D341Med (cell line): ENCODE measurements around the gene SMG9.
A peak's percentile ranks its signal among the peaks of the same experiment; 100 is the strongest.

Experiments used
- DNase-seq: peaks from one replicate; pipeline ENCODE4 v3.0.0; 2012; ENCODE audit warnings: low spot score

The SMG9 gene

DNA sequence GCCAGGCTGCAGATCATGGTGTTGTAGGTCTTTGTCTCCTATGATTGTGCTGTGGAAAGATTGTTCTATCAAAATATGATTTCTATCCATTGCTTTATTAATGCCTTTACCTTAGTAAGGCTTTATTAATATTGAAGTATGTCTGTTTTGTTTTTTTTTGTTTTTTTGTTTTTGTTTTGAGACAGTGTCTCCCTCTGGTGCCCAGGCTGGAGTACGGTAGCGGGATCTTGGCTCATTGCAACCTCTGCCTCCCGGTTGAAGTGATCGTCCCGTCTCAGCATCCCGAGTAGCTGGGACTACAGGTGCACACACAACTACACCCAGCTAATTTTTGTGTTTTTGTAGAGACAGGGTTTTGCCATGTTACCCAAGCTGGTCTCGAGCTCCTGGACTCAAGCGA, 31.2 kb downstream of the SMG9 start:
- no peak for DNase-seq

DNA sequence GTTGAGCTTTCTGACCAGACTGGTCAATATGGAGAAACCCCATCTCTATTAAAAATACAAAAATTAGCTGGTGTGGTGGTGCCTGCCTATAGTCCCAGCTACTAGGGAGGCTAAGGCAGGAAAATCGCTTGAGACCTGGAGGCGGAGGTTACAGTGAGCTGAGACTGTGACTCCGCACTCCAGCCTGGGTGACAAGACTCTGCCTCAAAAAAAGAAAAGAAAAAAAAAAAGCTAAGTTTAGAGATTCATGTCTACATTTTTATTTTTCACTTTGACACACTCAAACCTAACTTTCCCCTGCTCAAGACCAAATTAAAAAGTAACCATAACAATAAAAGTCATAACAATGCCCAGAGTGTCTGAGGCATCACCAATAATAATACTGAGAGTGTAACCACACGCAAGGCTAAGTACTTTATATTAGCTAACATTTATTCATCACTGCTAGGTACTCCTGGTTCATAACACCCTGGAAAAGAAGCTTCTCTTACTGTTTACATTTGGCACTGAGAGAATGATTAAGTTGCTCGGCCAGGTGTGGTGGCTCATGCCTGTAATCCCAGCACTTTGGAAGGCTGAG, 33.2 kb downstream of the SMG9 start:
- no peak for DNase-seq

DNA sequence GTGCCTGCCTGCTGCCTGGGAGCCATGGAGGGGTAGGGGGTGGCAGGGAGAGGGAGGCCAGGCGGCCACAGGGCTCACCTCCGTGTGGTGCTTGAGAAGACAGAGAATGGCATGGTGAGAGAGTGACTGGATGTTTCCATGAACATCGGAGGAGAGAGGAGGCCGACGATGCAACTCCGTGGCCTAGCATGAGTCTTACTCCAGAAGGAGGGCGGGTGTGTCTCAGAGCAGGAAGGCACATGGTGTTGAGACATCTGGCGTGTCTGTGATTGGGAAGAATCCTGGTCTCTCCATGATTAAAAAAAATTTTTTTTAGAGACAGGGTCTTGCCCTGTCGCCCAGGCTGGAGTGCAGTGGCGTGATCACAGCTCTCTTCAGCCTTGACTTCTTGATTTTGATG, 33.8 kb downstream of the SMG9 start:
- no peak for DNase-seq

- no peak for DNase-seq
Measured at GRCh38 chr19:43719918-43720317, 34.8 kb downstream of the SMG9 start.

- no peak for DNase-seq
Measured at GRCh38 chr19:43719378-43719868, 35.3 kb downstream of the SMG9 start.

DNA sequence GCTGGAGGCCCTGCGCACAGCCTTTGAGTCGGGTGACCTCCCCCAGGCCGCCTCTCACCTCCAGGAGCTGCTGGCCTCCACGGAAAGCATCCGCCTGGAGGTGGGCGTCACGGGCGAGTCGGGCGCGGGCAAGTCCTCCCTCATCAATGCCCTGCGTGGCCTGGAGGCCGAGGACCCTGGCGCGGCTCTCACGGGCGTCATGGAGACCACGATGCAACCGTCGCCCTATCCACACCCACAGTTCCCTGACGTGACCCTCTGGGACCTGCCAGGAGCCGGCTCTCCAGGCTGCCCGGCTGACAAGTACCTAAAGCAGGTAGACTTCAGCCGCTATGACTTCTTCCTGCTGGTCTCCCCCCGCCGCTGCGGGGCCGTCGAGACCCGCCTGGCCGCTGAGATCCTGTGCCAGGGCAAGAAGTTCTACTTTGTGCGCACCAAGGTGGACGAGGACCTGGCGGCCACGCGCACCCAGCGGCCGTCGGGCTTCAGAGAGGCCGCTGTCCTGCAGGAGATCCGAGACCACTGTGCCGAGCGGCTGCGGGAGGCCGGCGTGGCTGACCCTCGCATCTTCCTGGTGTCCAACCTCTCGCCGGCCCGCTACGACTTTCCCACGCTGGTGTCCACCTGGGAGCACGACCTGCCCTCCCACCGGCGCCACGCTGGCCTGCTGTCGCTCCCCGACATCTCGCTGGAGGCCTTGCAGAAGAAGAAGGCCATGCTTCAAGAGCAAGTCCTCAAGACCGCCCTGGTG, 36.0 kb downstream of the SMG9 start:
- DNase-seq = no peak

DNA sequence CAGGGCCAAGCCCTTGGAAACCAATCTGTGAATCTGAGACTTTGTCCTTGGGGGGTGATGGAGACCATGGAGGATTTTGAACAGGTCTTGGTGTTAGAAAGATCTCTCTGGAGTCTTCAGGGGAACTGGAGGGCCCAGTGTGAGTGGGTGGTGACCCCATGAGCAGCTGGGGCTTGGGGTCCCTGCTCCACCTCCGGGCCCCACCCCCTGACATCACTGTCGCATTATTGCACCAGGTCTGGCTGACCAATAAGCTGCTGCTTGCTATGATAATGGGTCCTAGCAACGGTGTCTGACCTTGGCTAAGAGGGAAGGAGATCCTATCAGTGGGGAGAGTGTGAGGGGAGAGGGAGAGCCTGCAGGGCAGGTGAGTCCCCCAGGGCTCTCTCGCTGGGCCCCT, 39.0 kb downstream of the SMG9 start, which contains the start of gene IRGC:
Gene IRGC, plus strand, starts transcription at position 301 of the 400 bp plus-strand sequence. CDS start 2,483 bp downstream, outside the sequence.
- no peak for DNase-seq

DNA sequence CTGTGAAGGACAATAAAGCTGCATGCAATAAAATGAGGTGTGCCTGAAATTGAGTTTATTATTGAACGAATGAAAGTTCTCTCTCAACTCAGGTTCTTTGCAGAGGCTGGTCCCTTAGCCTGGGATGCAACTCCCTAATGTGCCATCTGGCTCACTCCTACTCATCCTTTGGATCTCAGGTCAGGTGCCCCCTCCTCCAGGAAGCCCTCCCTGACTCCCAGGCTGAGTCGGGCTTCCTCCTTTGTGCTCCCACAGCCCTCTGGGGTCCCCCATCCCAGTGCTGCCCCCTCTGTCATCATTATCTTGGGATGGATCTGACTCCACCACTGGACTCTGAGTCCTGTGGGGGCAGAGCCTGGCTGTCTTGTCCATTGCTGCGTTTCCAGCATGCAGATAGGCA, 41.6 kb downstream of the SMG9 start:
- no peak for DNase-seq

DNA sequence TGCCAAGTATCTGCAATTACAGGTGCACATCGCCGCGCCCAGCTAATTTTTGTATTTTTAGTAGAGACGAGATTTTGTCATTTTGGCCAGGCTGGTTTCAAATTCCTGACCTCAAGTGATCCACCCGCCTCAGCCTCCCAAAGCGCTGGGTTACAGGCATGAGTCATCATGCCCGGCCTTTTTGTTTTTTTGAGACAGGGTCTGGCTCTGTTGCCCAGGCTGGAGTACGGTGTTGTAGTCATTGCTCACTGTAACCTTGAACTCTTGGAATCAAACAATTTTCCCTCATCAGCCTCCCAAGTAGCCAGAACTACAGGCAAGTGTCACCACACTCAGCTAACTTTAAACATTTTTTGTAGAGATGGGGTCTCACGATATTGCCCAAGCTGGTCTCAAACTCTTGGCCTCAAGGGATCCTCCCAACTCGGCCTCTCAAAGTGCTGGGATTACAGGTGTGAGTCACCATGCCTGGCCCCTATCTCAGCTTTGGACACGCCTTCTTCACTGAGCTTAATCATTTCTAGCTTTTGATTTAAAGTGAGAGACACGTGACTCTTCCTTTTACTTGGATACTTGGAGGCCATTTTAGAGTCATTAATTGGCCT, 42.9 kb downstream of the SMG9 start:
- DNase-seq = no peak

GRCh38 chr19:43708716-43709115, 46.0 kb downstream of the SMG9 start:
- DNase-seq = no peak

DNA sequence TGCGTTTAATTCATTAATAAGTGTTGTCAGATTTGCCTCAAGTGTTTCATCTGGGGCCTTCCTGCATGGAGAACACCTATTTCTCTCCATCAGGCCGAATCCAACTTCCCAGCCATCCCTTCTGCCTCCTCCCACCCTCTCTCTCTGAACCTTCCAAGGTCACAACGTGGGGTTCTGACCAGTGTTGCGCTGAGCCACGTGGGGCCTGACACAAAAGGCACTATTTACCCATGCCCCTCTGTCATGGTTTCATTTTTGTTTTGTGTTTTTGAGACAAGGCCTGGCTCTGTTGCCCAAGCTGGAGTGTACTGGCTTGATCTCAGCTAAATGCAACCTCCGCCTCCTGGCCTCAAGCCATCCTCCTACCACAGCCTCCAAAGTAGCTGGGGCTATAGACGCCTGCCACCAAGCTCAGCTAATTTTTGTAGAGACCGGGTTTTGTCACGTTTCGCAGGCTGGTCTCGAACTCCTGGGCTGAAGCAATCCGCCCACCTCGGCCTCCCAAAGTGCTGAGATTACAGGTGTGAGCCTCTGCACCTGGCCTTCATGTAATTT, 47.5 kb downstream of the SMG9 start:
- no peak for DNase-seq

GRCh38 chr19:43705729-43706128, 49.0 kb downstream of the SMG9 start:
- DNase-seq = no peak

- no peak for DNase-seq
Measured at GRCh38 chr19:43704002-43704705, 50.6 kb downstream of the SMG9 start.

- no peak for DNase-seq
Measured at GRCh38 chr19:43700395-43701000, 54.3 kb downstream of the SMG9 start.

DNA sequence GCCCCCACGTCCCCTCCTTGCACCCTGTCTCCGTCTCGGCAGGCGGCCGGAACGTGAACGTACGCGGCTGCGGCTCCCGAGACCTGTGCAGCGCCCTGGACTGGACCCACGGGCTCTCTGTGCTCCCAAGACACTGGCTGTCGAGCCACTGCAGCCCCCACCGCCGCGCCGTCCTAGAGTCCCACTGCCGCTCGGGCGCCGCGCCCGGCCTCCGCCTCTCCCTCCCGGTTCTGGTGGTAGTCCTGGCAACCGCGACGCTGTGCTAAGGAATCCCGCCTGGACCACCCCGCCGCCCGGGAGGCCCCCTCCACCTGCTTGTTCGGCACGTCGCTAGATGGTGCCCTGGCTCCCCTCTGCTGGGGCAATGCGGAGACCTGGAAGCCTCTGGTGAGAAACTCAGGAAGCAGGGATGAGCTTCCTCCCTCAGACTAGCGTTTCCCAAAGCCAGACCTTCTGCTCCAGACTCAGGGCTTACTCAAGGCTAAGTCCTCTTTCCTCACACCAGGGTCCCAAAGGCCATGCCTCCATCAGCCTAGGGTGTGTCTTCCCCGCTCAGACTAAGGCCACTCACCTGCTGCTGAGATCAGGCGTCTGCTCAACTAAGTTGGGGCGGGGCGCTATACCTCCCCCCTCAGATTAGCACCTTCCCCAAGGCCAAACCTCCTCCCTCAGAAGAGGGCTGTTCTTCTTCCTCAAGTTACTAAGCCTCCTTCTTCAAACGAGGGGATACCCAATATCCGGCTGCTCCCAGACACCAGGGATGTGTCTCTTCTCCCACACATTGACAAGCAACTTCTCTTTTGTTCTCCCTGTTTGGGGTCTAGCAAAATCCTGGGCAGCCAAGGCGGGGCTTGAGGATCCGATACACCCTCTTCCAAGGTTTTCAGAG, 55.0 kb downstream of the SMG9 start:
- DNase-seq = peak; percentile 55

DNA sequence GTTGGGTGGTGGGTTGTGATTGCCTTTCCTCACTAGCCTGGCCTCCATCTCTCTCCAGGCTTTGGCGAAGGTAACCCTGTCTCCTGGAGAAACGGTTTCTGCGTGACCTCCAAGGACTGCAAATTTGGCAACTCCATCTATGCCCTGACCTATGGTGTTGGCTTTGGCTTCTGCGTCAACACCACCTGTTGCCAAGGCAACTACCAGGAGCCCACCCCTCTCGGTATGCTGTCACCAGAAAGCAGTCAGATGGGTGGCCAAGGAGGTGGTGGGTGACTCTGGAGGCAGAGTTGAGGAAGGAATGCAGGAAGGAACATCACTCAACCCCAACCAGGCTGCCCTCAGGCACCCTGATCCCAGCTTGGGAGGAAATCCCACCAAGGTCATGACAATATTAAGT, 57.5 kb downstream of the SMG9 start:
- no peak for DNase-seq

DNA sequence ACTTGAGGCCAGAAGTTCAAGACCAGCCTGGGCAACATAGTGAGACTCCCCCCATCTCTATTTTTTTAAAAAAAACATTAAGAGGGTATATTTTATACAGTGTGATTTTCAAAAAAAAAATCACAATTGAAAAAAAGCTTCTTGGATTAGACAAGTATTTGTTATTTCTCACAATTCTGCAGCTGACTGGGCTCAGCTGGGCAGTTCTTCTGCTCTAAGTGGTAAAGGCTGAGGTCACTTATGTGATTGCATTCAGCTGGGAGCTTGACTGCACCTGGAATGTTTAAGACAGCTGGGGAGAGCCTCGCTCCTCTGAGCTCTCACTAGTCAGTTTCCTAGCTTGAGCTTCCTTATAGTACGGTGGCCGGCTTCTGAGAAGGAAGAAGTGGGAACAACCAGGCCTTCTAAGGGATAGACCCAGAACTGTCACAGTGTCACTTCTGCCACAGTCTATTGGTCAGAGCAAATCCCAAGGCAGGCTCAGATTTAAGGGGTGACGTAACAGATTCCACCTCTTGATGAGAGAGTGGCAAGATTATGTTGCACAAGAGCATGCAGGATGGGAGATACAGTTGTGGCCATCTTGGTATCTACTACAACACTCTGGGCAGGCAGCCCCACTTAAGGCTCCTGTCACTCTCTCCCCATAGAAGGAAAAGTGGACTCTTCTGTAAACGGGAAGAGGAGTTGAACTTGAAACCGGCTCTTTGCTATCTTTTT, 58.6 kb downstream of the SMG9 start:
- no peak for DNase-seq

- no peak for DNase-seq
Measured at GRCh38 chr19:43694553-43694952, 60.2 kb downstream of the SMG9 start.

DNA sequence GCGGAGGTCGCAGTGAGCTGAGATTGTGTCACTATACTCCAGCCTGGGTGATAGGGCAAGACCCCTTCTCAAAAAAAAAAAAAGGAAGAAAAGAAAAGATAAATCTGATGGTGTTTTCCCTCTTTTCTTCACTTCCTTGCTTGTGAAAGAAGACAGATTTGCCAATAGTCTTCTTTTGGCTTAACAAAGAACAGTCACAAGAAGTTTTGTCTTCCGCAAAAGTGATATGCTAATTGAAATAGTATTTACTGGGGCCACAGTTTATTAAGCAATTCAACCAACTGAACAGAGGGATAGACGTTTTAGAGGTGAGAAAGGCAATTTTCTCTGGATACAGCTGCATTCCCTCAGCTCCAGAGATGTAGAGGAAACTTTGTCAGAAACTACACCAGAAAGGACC, 61.9 kb downstream of the SMG9 start:
- DNase-seq = no peak

- no peak for DNase-seq
Measured at GRCh38 chr19:43692385-43692784, 62.4 kb downstream of the SMG9 start.
